Endothelial cell (in vitro differentiated cells): Measurements from ENCODE around the gene NEMP1. TPM values are rescaled to one million over a fixed set of nuclear protein-coding genes. Genes with fewer than 3 reads are reported as not detected.

Experiments
- DNase-seq: peaks from one replicate; pipeline ENCODE4 v3.0.0; 2021; ENCODE audit warnings: low spot score
- H3K27ac Mint-ChIP-seq: one replicate; pipeline ENCODE4 v1.8.0; 2021; ENCODE audit warnings: mixed read lengths, inconsistent platforms; ENCODE audit not compliant: unreplicated experiment
- H3K27me3 Mint-ChIP-seq: one replicate; pipeline ENCODE4 v1.8.0; 2021; ENCODE audit warnings: mild to moderate bottlenecking, moderate library complexity, mixed read lengths, inconsistent platforms; ENCODE audit not compliant: unreplicated experiment
- H3K36me3 Mint-ChIP-seq: one replicate; pipeline ENCODE4 v1.8.0; 2021; ENCODE audit warnings: mild to moderate bottlenecking, low read depth, mixed read lengths, inconsistent platforms; ENCODE audit not compliant: unreplicated experiment
- H3K4me1 Mint-ChIP-seq: one replicate; pipeline ENCODE4 v1.8.0; 2021; ENCODE audit warnings: mild to moderate bottlenecking, mixed read lengths, inconsistent platforms; ENCODE audit not compliant: unreplicated experiment
- H3K4me3 Mint-ChIP-seq: one replicate; pipeline ENCODE4 v1.8.0; 2021; ENCODE audit warnings: mild to moderate bottlenecking, mixed read lengths, inconsistent platforms; ENCODE audit not compliant: unreplicated experiment
- H3K9me3 Mint-ChIP-seq: one replicate; pipeline ENCODE4 v1.8.0; 2021; ENCODE audit warnings: mixed read lengths, inconsistent platforms; ENCODE audit not compliant: unreplicated experiment
- CTCF ChIP-seq: fragments of 200-600 bp; sonication (generic); IDR thresholded peaks from one replicate; pipeline ENCODE4 v1.5.0; 2021; ENCODE audit warnings: antibody characterized with exemption; ENCODE audit not compliant: unreplicated experiment
- total RNA-seq: library from RNA; stranded (reverse); fragmentation: NEBNext Ultra II Directional; extraction: Animal tissue kit (Norgen Biotek cat#: 25700); gene quantifications from one replicate; pipeline ENCODE4 v1.2.1, GENCODE V29; 2021; ENCODE audit not compliant: unreplicated experiment

The NEMP1 gene
- total RNA-seq, 1 donor from 2014 or later, result 17.6 TPM

DNA sequence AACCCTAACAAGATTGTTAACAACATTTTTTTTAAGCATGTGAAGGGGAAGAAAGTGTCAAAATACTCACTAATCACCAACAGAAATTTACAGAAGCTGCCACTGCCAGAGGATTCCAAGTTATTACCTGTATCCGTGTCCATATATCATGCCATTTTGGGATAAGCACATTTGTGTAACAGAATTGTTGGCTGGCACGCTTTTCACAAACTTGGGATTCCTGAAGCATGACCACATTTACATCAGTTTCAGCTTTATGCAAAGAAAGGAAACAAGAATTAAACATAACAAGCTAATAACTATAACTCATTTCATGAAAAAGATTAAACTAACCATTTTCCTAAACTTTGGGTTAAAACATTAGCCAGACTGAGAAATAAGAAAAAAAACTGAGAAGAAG is 5.9 kb downstream of the NEMP1 start:
- Mint-ChIP-seq H3K36me3 (peaks cover 6% of the 10 kb centered on the region), H3K27me3 (no peaks in the 10 kb centered on the region), H3K4me1 (peaks cover 6% of the 10 kb centered on the region), H3K9me3 (no peaks in the 10 kb centered on the region), H3K4me3 (no peak overlapping the region), H3K27ac (no peak overlapping the region)
- DNase-seq, result no peak
- no peak for TF ChIP-seq CTCF

DNA sequence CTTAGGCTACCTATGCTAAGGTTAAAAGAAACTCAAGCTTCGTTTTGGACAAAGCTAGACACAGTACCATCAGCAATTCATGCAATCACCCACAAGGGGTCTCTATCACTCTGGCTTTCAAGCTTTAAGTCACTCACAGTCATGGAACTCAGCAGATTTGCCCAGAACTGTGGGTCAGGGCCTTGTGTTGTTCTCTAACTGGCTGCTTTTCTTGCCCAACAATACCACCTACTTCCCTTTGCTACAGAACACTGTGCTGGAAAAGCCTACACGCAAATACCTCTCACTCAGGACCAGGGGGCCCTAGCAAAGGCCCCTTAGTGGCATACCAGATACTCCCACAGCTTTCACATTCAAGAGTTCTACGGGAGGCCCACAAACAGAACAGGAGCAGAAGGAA is 9.1 kb downstream of the NEMP1 start:
- no peak overlapping the region for H3K27ac Mint-ChIP-seq
- peak; percentile 86 for TF ChIP-seq CTCF
- no peaks in the 10 kb centered on the region for H3K9me3 Mint-ChIP-seq
- H3K27me3 Mint-ChIP-seq, result no peaks in the 10 kb centered on the region
- H3K36me3 Mint-ChIP-seq, result peaks cover 9% of the 10 kb centered on the region
- no peak overlapping the region for H3K4me3 Mint-ChIP-seq
- peak; percentile 52 for DNase-seq
- peaks cover 3% of the 10 kb centered on the region for H3K4me1 Mint-ChIP-seq

DNA sequence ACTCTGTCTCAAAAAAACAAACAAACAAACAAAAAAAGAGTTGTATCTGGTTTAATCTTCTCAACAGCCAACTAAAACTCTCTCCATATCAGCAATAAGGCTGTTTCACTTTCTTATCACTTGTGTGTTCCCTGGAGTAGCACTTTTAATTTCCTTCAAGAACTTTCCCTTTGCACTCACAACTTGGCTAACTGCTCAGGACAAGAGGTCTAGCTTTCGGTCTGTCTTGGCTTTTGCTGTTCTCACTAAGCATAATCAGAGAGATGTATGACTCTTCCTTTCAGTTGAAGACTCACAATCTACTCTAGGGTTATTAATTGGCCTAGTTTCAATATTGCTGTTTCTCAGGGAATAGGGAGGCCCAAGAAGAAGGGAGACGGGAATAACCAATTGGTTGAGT is 12.3 kb downstream of the NEMP1 start:
- Mint-ChIP-seq H3K9me3 (no peaks in the 10 kb centered on the region), H3K4me3 (no peak overlapping the region), H3K36me3 (peaks cover 9% of the 10 kb centered on the region)

DNA sequence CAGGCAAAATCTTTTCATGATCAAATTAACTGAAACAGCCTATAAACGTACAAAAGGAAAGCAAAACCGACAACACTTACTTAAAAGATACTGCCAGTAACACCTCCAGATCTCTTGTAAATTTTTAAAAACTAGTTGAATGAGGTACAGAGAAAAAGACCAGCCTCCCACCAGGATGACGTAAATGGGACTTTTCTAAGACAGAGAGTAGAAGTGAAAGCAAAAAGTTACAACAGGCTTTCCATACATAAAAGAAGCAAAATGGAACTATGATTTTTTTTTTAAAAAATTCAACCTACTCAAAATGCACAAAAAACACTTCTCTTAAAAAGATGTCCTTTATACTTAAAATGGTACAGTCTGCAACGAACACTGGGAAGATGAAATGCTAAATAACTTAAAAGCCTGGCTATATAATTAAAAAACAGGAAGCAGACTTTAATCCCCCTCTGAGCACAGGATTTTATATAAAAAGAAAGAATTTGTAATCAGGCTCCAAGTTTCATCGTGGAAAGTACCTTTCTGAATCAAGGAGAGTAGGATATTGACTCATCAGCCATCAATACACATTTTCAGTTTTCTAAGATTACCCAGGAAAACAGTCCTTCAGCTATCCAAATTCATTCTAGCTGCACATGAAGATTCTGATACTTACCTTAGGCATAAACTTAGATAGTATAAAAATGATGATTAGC is 14.5 kb downstream of the NEMP1 start:
- Mint-ChIP-seq H3K4me3 (no peak overlapping the region), H3K4me1 (no peaks in the 10 kb centered on the region), H3K27me3 (no peaks in the 10 kb centered on the region), H3K36me3 (peaks cover 9% of the 10 kb centered on the region), H3K27ac (no peak overlapping the region), H3K9me3 (no peaks in the 10 kb centered on the region)
- no peak for TF ChIP-seq CTCF
- DNase-seq, result no peak

More for the DNA sequence above, 12.3 kb downstream of the NEMP1 start:
- no peak for TF ChIP-seq CTCF
- Mint-ChIP-seq H3K27me3 (no peaks in the 10 kb centered on the region), H3K4me1 (peaks cover 3% of the 10 kb centered on the region), H3K27ac (no peak overlapping the region)
- DNase-seq, result no peak

- Mint-ChIP-seq H3K27ac (peak overlapping the region; percentile 73), H3K36me3 (no peaks in the 10 kb centered on the region), H3K27me3 (no peaks in the 10 kb centered on the region), H3K4me3 (no peak overlapping the region), H3K4me1 (peaks cover 8% of the 10 kb centered on the region), H3K9me3 (no peaks in the 10 kb centered on the region)
- DNase-seq, result no peak
- no peak for TF ChIP-seq CTCF
Measured at GRCh38 chr12:57058454-57058853, 20.1 kb downstream of the NEMP1 start.
